Endothelial cell of umbilical vein (primary cell): Measurements from ENCODE around the gene MGST2. TPM values are rescaled to one million over a fixed set of nuclear protein-coding genes. Genes with fewer than 3 reads are reported as not detected.

Experiments used
- BruUV-seq: library from RNA; stranded (reverse); fragments of 400-500 nt; replicated peaks from 2 replicates; lab custom pipeline; 2021; lab: Mats Ljungman, UMichigan
- CTCF ChIA-PET: fragments of 300-600, 350-600 bp; sonication (Branson Sonifier 250); formaldehyde crosslinking; loops from one replicate; lab custom pipeline; 2021; ENCODE audit warnings: antibody characterized with exemption, inconsistent platforms; lab: Charles Lee
- POLR2A ChIA-PET: fragments of 300-600, 350-600 bp; sonication (Branson Sonifier 250); formaldehyde crosslinking; loops from one replicate; lab custom pipeline; 2021; ENCODE audit warnings: antibody characterized with exemption, inconsistent platforms; lab: Charles Lee
- DNase-seq: peaks from one replicate; pipeline ENCODE4 v3.0.0-alpha.2; 2011; ENCODE audit warnings: low read depth, low spot score
- FAIRE-seq: peaks from 2 replicates; lab custom pipeline; 2011; peaks lifted over from hg19 to GRCh38; lab: Jason Lieb, UNC
- H2AFZ ChIP-seq: 2 replicates; pipeline ENCODE4 v1.6.0; 2012; ENCODE audit warnings: low read depth, low read length, control low read depth, inconsistent platforms
- H3K27ac ChIP-seq: 2 replicates; pipeline ENCODE4 v1.5.1; 2011; ENCODE audit warnings: low read depth, mild to moderate bottlenecking, control low read depth, low read length, moderate library complexity; ENCODE audit not compliant: insufficient read depth
- H3K27me3 ChIP-seq, 2 experiments: 2 replicates each; pipeline versions ENCODE4 v1.6.0 to v1.6.1; 2011; ENCODE audit warnings: low read length in 2 of 2, mixed read lengths in 1 of 2; ENCODE audit not compliant: control insufficient read depth in 2 of 2, insufficient read depth in 2 of 2
- H3K36me3 ChIP-seq, 2 experiments: 2 replicates in 1 of 2; 3 replicates in 1 of 2; pipeline ENCODE4 v1.5.1; 2011; ENCODE audit warnings: low read length in 2 of 2, mild to moderate bottlenecking in 1 of 2, moderate library complexity in 1 of 2; ENCODE audit not compliant: control insufficient read depth in 2 of 2, insufficient read depth in 2 of 2; ENCODE audit errors: extremely low read depth in 1 of 2
- H3K4me1 ChIP-seq: 3 replicates; pipeline ENCODE4 v1.5.1; 2011; ENCODE audit warnings: mild to moderate bottlenecking, low read length; ENCODE audit not compliant: control insufficient read depth, insufficient read depth; ENCODE audit errors: extremely low read depth
- H3K4me2 ChIP-seq: 2 replicates; pipeline ENCODE4 v1.6.1; 2011; ENCODE audit warnings: low read length, control low read depth, mixed read lengths; ENCODE audit not compliant: insufficient read depth
- H3K4me3 ChIP-seq, 3 experiments: fragments of 200-600 bp in 1 of 3; sonication (generic), shearing (Covaris generic) in 1 of 3; replicated peaks in 1 of 3; 2 replicates each; pipeline ENCODE4 v1.5.1; 2011 to 2016; ENCODE audit warnings: control low read depth in 3 of 3, low read length in 3 of 3, mild to moderate bottlenecking in 2 of 3, inconsistent platforms in 1 of 3, low read depth in 1 of 3, moderate library complexity in 1 of 3; ENCODE audit not compliant: insufficient read depth in 1 of 3
- H3K79me2 ChIP-seq: 2 replicates; pipeline ENCODE4 v1.6.0; 2012; ENCODE audit warnings: low read length, inconsistent platforms; ENCODE audit not compliant: control insufficient read depth, insufficient read depth
- H3K9ac ChIP-seq: replicated peaks from 2 replicates; pipeline ENCODE3; 2011; ENCODE audit warnings: low read length, control low read depth; ENCODE audit not compliant: insufficient read depth; ENCODE audit errors: extremely low read depth
- H3K9me1 ChIP-seq: replicated peaks from 3 replicates; pipeline ENCODE4 v1.6.0; 2011; ENCODE audit warnings: mild to moderate bottlenecking, low read length; ENCODE audit not compliant: control insufficient read depth, insufficient read depth; ENCODE audit errors: extremely low read depth
- H3K9me3 ChIP-seq: replicated peaks from 2 replicates; pipeline ENCODE4 v1.5.1; 2012; ENCODE audit warnings: low read length, inconsistent platforms; ENCODE audit not compliant: control insufficient read depth, insufficient read depth
- H4K20me1 ChIP-seq: replicated peaks from 2 replicates; pipeline ENCODE3; 2011; ENCODE audit warnings: mild to moderate bottlenecking, low read length; ENCODE audit not compliant: control insufficient read depth, insufficient read depth; ENCODE audit errors: extremely low read depth
- CTCF ChIP-seq, 2 donors: IDR thresholded peaks; 1 replicate in 1 of 2; 2 replicates in 1 of 2; pipeline ENCODE4 v1.5.1; 2011; ENCODE audit warnings: low read length in 2 of 2, mild to moderate bottlenecking in 2 of 2, moderate library complexity in 2 of 2, control low read depth in 1 of 2, inconsistent platforms in 1 of 2, low read depth in 1 of 2; ENCODE audit not compliant: insufficient read depth in 1 of 2; ENCODE audit errors: extremely low read depth in 1 of 2
- EZH2 ChIP-seq: IDR thresholded peaks from 2 replicates; pipeline ENCODE4 v1.6.1; 2012; ENCODE audit warnings: borderline replicate concordance, low read depth, mild to moderate bottlenecking, moderate library complexity, low read length, inconsistent platforms; ENCODE audit not compliant: severe bottlenecking
- FOS ChIP-seq: IDR thresholded peaks from 2 replicates; pipeline ENCODE4 v1.6.1; 2011; ENCODE audit warnings: mild to moderate bottlenecking, low read length, moderate library complexity, borderline replicate concordance; ENCODE audit not compliant: insufficient read depth
- GATA2 ChIP-seq: IDR thresholded peaks from 2 replicates; pipeline ENCODE4 v1.7.0; 2011; ENCODE audit warnings: low read depth, mild to moderate bottlenecking, moderate library complexity, mixed read lengths, low read length; ENCODE audit not compliant: insufficient read length, insufficient read depth
- JUN ChIP-seq: IDR thresholded peaks from 2 replicates; pipeline ENCODE4 v1.6.1; 2011; ENCODE audit warnings: borderline replicate concordance, low read depth; ENCODE audit not compliant: insufficient read length, insufficient read depth
- MYC ChIP-seq: IDR thresholded peaks from one replicate; pipeline ENCODE4 v1.6.1; 2011; ENCODE audit warnings: mild to moderate bottlenecking, low read depth, low read length
- POLR2A ChIP-seq: IDR thresholded peaks from 2 replicates; pipeline ENCODE4 v1.6.1; 2012; ENCODE audit warnings: low read depth, mild to moderate bottlenecking, control low read depth, low read length
- POLR2AphosphoS5 ChIP-seq: IDR thresholded peaks from 2 replicates; pipeline ENCODE4 v1.6.1; 2012; ENCODE audit warnings: low read depth, mild to moderate bottlenecking, control low read depth, low read length, moderate library complexity; ENCODE audit not compliant: insufficient read depth
- dilution Hi-C: fragments of 300-500 bp; cut with MboI; formaldehyde crosslinking; loops from one replicate; pipeline ENCODE4 v1.15.0; 2019; ENCODE audit warnings: low sequenced_read_pairs; ENCODE audit not compliant: extremely low pct_ligation_motif_present
- intact Hi-C: fragments of 100-400 bp; cut with micrococcal nuclease; formaldehyde crosslinking; loops from one replicate; pipeline ENCODE4 v1.10.0; 2022
- polyA plus RNA-seq, 4 experiments: library from polyadenylated mRNA; depleted of rRNA in 3 of 4; stranded (reverse) in 3 of 4; unstranded in 1 of 4; fragments of >200 nt; gene quantifications; 2 replicates each; pipeline versions ENCODE4 v1.2.1 to v1.2.3, GENCODE V29; 2011 to 2012; ENCODE audit warnings: missing spikeins in 1 of 4
- total RNA-seq: library from RNA; stranded (reverse); gene quantifications from 2 replicates; pipeline ENCODE4 v1.2.3, GENCODE V29; 2021
- TF ChIP-seq, protein P1 (sequence below): IDR thresholded peaks from 2 replicates; pipeline ENCODE4 v1.6.1; 2011; ENCODE audit not compliant: insufficient read depth, insufficient read length

Gene MGST2
- total and polyA plus RNA-seq, 2 donors (not counting 3 experiments of a cell fraction or from before 2014, with no cell fraction given): 64.3 to 78.9 TPM

DNA sequence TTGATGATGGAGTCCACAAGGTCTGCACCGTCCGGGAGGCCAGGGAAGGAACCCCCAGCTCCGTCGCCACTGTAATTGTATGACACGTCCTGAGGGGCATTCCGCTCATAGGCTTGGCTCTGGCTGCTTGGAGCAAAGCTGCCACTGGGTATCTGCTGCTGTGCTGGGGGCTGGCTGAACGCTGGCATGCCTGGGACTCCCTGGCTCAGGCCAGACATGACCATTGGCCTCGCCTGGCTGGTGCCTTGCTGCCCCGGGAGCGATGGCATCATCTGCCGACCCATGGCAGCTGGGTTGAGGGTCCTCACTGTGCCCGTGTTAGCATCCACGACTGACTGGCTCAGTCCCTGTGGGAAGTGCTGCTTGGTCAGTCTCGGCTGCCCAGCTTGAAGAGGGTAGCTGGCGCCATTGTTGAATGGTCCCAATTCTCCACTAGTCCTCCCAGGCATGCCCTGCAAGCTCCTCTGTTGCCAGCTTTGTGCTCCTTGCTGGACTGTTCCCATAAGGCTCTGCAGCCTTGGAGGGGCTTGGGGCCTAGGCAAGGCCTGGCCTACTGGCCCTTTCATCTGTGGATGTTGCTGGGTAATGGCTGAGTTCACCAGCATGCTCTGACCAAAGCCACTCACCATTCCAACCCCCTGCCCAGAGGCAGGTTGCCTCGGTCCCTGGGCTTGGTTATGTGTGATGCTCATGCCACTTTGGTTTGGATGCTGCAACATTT lies 53.9 kb downstream of the MGST2 start:
- FAIRE-seq: no peak
- Histone ChIP-seq H3K9me1 (no peaks in the 10 kb centered on the region), H3K36me3 (peaks cover 0 to 18% of the 10 kb centered on the region in 2 experiments), H3K9ac (no peak overlapping the region), H3K4me2 (no peak overlapping the region), H2AFZ (no peak overlapping the region), H3K4me3 (no peak overlapping the region), H3K27me3 (no peaks in the 10 kb centered on the region), H3K9me3 (no peaks in the 10 kb centered on the region), H3K4me1 (no peaks in the 10 kb centered on the region), H4K20me1 (no peaks in the 10 kb centered on the region), H3K79me2 (no peaks in the 10 kb centered on the region), H3K27ac (no peak overlapping the region)
- BruUV-seq: TSS peak; percentile 2
- intact Hi-C loops (no loop called here), dilution Hi-C loops (no loop called here)
- ChIA-PET CTCF (no interaction called here), POLR2A (no interaction called here)
- no peak for DNase-seq
- TF ChIP-seq FOS: no peak
- no peak for TF ChIP-seq POLR2A
- no peak for TF ChIP-seq POLR2AphosphoS5
- TF ChIP-seq GATA2: no peak
- no peak for TF ChIP-seq JUN
- TF ChIP-seq EZH2: no peak
- no peak for TF ChIP-seq CTCF (IDR thresholded peaks at IDR 0.05; ENCODE audit: extremely low read depth in 1 of 2, insufficient read depth in 1 of 2, low read depth in 1 of 2, low read length in 2 of 2)
- TF ChIP-seq, protein P1, sequence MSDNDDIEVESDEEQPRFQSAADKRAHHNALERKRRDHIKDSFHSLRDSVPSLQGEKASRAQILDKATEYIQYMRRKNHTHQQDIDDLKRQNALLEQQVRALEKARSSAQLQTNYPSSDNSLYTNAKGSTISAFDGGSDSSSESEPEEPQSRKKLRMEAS: no peak
- no peak for TF ChIP-seq MYC
